ENCODE data around the gene MTHFSD.

GRCh38 chr16:86510465-86511261, 44.4 kb downstream of the MTHFSD start, which contains the start of gene FOXF1:
- no peak for TF ChIP-seq CTCF (IDR thresholded peaks at IDR 0.05)
- no peak for TF ChIP-seq POLR2A (IDR thresholded peaks at IDR 0.05)
